Islet precursor cell (in vitro differentiated cells): ENCODE data around the gene MYH7.

Experiments used
- DNase-seq: peaks from one replicate; pipeline ENCODE4 v3.0.0-alpha.2; 2018

Gene MYH7

DNA sequence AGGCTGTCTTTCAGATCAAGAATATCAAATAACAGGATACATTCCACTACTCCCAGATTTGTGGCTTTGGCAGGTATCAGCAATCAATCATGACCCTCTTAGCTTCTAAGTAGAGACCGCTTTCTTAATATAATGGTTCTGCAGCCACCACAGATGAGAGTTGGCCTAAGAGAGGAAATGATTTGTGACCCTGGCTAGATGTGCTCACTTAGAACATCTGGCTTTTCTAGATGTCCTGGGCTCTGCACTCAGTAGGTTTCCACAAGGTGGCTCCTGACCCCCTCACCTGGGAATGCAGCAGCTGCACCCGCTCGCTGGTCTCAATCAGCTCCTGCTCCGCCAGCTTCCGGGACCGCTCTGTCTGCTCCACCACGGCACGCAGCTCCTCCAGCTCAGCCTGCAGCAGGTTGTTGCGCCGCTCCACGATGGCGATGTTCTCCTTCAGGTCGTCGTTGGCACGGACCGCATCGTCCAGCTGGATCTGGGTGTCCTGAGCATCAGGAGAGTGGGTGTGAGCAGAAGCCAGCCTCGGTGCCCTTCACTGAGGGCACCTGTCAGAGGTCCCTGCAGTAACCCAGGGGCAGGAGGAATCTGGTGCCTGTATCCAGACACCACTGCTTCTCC lies 49.7 kb downstream of the MYH7 start:
- DNase-seq: no peak

DNA sequence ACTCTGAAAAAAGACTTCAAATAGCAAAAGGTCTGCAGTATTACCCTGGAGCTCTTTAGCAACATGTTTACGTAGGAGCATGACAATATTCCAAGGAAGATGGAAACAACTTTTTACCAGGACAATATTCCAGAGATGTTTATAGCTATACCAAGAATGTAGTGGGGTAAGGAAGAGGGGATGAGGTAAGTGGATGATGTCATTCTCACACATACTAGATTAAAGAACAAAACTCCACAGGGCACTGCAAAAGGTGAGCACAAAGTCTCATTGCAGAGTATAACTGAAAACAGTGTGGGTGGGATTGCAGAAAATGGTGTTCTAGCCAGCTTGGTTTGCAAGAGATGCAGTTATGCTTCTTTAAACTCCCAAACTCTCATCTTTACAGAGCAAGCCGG lies 50.2 kb downstream of the MYH7 start:
- DNase-seq: no peak

DNA sequence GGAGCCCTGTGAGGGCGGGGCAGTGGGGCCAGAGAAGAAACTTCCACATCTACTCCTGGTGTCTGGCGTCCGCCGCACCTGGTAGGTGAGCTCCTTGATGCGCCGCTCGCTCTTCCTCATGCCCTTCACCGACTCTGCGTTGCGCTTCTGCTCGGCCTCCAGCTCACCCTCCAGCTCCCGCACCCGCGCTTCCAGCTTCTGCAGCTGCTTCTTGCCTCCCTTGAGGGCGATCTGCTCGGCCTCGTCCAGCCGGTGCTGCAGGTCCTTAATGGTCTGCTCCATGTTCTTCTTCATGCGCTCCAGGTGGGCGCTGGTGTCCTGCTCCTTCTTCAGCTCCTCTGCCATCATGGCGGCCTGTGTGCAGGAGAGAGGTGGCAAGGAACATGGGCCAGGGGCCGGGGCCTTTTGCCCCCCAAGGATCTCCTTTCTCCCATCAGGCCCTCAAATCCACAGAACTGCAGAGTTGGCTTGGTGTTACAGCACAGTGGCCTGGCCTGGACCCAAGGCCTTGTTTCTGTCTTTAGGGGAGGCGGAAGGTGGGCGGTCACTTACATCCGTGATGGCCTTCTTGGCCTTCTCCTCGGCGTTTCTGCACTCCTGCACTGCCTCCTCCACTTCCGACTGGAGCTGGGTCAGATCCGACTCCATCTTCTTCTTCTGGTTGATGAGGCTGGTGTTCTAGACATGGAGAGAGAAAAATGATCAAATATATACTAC lies 50.9 kb downstream of the MYH7 start:
- DNase-seq: no peak

DNA sequence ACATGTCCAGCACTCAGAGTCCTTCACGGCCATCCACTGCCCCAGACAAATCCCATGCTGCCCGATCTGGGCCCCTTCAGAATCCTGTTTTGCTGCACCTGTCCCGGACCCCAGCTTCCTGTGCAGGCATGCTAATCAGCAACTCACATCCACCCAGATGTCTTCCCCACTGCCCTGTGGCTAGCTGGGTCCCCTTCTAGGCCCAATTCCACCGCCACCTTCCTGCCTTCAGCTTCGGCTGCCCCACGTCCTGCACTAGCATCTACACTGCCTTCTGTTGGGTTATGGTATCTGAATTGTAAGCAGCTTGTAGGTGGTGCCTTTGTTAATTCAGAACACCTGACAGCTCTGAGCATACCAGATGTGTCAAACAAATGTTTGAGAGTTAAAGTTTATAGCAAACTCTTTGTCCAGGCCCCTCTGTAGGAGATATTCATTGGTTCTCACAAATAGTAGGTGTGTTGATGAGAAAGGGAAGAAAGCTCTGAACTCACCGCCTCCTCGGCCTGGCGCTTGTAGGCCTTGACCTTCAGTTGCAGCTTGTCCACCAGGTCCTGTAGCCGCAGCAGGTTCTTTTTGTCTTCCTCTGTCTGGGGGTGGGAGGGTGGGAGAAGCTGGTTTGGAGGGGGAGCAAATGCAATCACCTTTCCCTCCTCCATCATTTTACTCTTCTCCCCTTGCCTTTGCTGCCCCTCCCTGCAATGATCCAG lies 52.6 kb downstream of the MYH7 start:
- DNase-seq: no peak

DNA sequence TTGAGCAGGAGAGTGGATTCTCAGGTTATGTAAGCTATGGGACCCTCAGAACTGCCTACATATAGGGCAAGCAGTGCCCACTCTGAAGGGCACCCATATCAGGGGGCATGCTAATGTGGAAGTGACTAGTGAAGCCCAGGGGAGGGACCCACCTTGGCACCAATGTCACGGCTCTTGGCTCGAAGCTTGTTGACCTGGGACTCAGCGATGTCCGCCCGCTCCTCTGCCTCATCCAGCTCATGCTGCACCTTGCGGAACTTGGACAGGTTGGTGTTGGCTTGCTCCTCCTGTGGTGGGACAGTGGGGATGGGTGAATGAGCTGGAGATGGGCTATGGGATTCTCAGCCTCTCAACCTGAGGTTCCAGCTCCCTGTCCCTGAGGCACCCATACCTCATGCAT lies 53.2 kb downstream of the MYH7 start:
- no peak for DNase-seq

DNA sequence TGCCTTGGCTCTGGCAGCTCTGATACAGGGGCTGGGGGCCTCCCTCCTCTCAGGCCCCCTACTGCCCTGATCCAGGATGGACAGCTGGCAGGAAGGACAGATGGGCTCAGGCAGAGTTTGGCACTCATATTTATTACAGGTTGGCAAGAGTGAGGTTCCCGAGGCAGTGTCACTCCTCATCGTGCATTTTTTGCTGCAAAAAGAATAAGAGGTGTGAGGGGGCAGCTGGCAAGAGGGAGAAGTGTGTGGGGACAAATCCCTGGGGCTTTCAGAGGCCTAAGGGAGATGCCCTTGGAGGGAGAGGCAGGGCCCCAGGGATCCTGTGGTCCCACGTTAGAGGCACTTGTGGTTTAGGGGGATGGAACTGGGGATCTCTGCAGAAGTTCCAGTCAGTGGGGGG lies 53.6 kb downstream of the MYH7 start:
- DNase-seq: no peak

DNA sequence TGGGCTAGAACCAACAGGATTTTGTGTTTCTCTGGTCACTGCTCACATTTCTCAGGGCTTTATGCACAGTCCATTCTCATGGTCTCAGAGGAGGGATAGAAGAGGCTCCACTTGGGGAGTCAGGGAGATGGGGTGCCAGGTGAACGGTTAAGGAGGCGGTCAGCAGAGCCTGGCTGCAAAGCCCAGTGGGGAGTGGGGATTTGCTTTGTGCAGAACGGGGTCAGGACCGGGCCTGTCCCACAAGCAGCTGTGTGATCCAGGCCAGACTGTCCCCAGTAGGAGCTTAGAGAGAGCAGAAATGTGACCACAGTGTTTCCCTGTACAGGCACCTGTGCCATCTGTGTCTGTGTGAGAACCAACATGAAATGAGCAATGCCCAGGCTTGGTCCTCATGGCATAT lies 54.5 kb downstream of the MYH7 start:
- DNase-seq: no peak

DNA sequence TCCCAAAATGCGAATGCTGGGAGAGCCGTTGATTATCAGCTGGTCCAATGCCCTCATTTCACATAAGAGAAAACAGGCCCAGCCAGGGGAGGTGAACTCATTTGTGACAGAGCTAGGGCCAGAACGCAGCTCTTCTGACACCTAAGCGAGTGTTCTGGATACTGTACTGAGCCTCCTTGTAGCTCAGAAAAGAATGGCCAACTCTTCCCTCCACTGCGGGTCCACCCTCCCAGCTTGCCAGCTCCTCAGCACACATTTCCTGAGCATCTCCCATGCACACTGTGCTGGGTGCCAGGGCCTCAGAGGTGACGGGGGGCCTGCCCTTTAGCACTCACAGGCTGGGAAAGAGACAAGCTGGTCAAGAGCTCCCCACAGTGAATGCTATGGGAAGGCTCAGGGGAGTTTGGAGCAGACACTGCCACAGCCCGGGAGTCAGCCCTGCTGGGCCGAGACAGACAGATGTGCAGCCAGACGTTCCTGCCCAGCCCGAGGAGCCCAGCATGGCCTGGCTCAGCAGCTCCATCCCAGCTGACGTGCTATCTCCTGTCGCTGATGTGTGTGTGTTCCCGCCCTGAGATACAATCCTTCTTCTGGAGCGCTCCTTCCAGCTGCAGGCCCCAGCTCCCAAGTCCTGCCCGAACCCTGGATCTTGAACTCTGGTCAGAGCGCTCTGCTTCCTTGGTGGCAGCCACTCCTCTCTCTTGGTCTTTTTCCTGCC lies 55.1 kb downstream of the MYH7 start:
- DNase-seq: no peak

DNA sequence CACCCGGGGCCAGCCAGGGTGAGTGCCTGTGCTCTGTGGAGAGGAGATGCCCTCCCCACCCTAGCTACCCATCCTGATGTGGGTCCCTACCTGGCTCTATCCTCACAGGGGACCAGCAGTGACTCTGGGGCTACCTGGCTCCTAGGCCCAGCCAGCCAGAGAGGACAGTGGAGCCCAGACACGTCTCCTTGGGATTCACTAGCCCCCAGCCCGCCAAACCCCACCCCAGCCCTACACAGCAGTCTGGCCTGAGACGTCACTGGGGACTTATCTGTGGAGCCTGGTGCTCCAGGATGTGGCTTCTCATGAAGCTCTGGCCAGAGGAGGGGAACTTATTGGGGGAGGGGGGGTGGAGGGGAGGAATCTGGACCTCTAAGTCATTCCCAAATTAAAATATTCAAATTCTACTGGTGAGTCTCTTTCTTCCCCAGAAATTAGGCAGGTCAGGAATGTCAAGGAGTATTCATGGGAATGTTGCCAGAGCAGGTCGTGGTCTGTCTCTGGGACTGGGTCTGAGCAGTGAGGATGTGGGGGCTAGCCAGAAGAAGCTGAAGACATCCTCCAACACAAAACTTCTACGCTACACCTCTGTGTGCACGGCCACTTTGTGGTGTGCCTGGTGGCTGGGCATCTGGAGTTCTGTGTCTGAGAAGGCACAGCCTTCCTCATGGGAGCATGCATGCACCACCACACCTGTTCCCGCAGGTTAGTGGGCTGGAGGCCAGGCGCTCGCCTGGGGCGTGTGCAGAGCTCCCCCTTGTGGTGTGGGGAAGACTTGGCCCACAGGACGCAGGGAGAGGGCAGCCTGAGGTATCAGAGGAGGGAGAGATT lies 55.9 kb downstream of the MYH7 start:
- peak; percentile 85 for DNase-seq

DNA sequence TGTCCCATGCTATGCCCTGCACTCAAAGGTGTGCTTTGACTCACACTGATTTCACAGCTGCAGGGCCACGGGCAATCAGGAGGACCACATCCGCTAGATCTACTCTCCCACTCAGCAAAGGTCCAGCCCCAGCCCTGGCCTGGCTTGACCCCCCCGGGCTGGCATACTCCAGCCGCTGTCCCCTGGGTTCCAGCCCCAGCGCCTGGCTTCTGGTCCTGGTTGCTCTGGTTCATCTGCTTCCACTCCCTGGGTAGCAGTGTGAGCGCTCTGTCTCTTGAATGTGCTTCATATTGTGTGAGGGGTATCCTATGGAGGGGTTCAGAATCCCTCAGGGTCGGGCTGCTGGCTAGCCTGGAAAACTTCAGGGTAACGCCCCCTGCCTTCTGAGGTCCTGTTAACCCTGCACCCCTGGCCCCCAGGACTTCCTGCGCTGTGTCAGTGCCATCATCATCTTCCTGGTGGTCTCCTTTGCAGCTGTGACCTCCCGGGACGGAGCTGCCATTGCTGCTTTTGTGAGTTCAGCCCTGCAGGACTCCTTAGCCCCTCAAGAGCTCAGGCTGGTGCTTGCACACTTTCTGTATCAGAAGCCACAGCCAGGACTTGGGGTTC lies 56.7 kb downstream of the MYH7 start:
- DNase-seq: no peak

DNA sequence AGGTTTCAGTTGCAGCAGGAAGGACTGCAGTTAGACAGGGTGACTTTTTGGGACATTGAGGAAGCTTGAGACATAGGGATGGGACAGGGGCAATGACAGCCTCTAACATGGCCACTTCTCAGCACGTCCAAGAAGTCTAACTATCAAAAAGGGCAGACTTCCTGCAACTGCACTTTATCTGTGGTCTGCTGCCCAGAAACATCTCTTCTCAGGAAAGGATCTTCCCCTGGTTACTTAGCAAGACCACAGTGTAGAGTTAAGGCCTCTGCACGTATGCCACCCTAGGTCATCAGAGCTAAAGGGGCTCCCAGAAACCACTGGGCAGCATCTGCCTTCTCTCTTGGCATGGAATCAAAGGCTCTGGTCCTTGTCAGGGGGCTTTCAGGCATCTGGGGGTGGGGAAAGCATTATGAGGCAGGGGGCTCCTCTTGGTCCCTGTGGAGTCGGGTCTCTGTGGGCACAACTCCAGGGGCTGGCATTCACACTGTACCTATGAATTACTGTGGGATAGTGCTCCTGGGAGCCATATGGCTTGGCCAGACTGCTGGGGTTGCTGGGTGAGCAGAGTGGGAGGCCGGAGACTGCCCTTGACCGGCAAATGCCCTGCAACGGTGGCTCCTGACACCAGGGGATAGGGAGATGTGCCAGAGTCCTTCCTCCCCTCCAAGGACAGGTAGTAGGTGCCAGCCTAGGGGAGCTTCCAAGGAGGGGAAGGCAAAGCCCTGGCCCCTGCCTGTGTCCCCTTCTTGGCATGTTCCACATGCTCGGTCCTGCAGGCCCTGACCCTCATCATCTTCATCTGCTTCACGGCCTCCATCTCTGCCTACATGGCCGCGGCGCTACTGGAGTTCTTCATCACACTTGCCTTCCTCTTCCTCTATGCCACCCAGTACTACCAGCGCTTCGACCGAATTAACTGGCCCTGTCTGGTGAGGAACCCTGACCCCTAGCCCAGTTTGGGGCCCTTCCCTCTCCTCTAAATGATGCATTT lies 57.6 kb downstream of the MYH7 start:
- no peak for DNase-seq

DNA sequence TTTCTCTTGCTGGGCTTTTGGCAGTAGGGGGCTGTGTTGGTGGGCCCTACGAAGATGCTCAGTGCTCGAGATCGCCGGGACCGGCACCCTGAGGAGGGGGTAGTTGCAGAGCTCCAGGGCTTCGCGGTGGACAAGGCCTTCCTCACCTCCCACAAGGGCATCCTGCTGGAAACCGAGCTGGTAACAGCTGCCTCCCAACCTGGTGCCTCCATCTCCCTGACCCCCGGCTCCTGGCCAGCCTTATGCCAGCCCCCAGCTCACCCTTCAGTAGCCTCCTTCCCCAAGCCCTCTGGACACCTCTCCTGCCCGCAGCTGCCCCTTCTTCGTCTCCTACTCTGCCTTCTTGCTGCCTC lies 58.3 kb downstream of the MYH7 start:
- no peak for DNase-seq

DNA sequence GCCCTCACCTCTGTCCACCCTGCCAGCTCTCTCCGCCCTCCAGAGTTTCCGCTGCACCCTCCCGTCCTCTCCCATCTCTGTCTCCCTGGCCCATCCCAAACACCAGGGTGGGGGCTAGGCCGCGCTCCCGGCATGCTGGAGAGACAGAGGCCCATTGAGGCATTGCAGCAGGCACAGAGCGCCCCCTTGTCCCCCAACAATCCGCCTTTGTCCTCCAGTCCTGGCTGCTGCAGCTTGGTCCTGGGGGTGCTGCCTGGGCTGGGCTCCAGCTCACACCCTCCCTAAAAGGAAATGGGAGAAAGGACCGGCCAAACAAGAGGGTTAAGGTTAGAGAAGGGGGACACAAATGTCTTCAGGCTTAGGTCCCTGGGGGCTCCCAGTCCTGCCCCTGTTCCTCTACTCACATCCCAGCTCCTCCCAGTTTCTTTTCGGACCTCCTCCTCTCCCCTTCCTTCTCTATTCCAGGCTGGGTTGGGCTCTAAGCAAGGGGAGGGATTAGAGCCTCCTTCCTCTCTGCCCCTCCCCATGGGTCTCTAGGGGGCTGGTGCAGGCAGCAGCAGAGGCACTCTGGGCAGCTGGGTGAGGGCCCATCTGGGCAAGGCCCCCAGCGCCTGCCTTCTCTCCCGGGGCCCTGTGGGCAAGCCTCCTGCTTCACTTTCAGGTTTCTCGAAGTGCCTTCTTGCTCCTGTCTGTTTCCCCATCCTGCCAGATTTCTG lies 58.8 kb downstream of the MYH7 start, which contains the start of gene CMTM5:
CMTM5 (plus strand) TSS at position 565 of the 716 bp plus-strand sequence. CDS start 206 bp downstream, outside the sequence.
- DNase-seq: peak; percentile 65

DNA sequence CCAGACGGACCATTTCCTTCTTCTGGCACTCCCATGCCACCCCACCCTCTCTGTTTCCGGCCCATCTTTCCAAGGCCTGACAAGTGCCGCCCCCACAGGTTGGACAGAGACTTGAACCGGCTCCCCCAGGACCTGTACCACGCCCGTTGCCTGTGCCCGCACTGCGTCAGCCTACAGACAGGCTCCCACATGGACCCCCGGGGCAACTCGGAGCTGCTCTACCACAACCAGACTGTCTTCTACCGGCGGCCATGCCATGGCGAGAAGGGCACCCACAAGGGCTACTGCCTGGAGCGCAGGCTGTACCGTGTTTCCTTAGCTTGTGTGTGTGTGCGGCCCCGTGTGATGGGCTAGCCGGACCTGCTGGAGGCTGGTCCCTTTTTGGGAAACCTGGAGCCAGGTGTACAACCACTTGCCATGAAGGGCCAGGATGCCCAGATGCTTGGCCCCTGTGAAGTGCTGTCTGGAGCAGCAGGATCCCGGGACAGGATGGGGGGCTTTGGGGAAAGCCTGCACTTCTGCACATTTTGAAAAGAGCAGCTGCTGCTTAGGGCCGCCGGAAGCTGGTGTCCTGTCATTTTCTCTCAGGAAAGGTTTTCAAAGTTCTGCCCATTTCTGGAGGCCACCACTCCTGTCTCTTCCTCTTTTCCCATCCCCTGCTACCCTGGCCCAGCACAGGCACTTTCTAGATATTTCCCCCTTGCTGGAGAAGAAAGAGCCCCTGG lies 59.8 kb downstream of the MYH7 start:
- peak; percentile 49 for DNase-seq

DNA sequence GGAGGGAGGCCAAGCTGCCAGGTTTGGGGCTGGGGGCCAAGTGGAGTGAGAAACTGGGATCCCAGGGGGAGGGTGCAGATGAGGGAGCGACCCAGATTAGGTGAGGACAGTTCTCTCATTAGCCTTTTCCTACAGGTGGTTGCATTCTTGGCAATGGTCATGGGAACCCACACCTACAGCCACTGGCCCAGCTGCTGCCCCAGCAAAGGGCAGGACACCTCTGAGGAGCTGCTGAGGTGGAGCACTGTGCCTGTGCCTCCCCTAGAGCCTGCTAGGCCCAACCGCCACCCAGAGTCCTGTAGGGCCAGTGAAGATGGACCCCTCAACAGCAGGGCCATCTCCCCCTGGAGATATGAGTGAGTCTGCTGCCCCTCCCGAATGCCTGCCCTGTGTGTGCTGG lies 62.4 kb downstream of the MYH7 start:
- DNase-seq: no peak

DNA sequence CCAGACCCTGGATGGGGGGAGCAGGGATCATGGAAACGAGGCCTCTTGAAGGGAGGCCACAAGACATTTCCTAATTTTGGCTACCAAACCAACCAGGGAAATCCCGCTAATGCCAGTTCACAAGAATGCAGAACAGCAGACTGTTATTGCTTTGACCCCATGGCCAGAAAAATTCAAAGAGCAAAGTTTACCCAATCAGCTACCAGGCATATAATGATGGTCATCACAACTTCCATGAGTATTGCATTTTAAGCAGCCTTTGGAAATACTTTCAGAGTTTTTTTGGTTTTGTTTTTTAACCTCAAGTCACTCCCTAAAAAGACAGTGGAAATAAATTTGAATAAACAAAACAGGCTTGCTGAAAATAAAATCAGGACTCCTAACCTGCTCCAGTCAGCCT lies 63.0 kb downstream of the MYH7 start, which contains the start of gene IL25:
IL25 (plus strand) TSS at position 301 of the 400 bp plus-strand sequence.
- DNase-seq: no peak

DNA sequence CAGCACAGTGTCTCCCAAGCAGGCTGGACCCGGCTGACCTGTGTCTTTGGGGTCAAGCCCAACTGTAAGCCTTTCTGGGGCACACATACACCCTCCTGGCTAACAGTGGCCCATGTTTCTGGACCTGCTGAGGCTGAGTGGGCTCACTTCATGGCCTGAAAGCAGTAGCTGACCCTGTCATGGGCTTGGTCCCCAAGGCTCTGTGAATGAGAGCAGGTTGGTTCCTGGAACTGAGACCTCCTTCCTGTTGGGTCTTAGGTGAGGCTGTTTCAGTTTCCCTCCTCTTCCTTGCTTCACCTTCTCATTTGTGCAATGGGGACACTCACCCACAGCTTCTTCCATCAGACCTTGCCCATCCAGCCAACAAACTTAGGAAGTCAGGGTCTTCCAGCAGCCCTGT lies 63.6 kb downstream of the MYH7 start:
- DNase-seq: no peak

DNA sequence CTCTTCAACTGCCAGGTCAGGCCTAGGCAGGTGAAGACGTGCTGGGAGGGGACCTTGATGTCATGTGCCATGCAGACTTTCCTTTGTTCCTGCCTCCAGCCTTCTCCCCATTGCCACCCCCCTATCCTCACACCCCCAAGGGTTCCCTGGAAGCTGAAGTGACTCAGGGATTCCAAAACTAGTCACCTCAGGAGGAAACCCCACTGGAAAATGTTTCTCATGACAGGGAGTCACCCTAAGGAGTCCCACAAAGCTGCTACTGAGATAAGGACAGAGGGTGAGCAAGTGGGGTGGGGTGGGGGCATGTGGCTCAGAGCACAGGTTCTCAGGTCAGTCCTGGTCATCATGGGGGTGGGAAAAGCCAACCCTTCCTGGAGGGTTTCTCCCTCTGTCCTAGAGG lies 65.2 kb downstream of the MYH7 start:
- DNase-seq: no peak

DNA sequence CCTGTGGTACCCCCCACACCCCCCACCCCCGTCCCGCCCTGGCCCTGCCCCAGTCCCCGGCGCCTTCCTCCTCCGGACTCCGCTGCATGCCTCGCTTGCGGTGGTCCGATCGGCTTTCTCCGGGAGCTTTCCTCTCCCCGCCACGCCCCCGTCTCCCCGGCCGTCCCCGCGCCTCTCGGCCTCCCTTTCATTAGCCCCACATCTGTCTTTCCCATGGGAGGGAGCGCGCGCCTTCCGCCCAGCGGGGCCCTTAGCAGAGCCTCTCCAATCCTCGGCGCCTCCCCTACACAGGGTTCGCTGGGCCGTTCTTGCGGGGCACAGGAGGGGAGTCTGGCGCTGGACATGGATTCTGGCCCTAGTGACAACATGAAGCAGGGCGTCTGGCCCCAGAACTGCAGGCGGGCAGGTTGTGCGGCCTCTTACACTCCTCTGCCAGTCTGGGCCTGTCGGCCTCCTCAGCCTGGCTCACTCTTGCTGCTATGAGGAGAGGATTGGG lies 69.0 kb downstream of the MYH7 start:
- DNase-seq: peak; percentile 93
